Astrocyte (in vitro differentiated cells and primary cell): ENCODE results near the gene KASH5.

Source experiments
- EZH2 ChIP-seq: IDR thresholded peaks from 2 replicates; pipeline ENCODE4 v1.6.1; 2012; ENCODE audit warnings: mild to moderate bottlenecking, low read length, inconsistent platforms; ENCODE audit not compliant: insufficient read depth
- TF ChIP-seq, protein P1 (sequence below): IDR thresholded peaks from 2 replicates; pipeline ENCODE4 v1.5.1; 2011; ENCODE audit warnings: low read depth, mild to moderate bottlenecking, inconsistent platforms, low read length, moderate library complexity; ENCODE audit not compliant: insufficient read depth

- TF ChIP-seq, protein P1, sequence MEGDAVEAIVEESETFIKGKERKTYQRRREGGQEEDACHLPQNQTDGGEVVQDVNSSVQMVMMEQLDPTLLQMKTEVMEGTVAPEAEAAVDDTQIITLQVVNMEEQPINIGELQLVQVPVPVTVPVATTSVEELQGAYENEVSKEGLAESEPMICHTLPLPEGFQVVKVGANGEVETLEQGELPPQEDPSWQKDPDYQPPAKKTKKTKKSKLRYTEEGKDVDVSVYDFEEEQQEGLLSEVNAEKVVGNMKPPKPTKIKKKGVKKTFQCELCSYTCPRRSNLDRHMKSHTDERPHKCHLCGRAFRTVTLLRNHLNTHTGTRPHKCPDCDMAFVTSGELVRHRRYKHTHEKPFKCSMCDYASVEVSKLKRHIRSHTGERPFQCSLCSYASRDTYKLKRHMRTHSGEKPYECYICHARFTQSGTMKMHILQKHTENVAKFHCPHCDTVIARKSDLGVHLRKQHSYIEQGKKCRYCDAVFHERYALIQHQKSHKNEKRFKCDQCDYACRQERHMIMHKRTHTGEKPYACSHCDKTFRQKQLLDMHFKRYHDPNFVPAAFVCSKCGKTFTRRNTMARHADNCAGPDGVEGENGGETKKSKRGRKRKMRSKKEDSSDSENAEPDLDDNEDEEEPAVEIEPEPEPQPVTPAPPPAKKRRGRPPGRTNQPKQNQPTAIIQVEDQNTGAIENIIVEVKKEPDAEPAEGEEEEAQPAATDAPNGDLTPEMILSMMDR = no peak
- no peak for TF ChIP-seq EZH2
Measured at GRCh38 chr19:49356382-49356781, 31.7 kb upstream of the KASH5 start.
